Activated CD8-positive, alpha-beta memory T cell treated with anti-CD3 and anti-CD28 coated beads, Interleukin-2, amount 50 U/mL, for 24 hours (primary cell): ENCODE results near the gene PMEPA1.

Experiments used
- DNase-seq: peaks from one replicate; pipeline ENCODE4 v3.0.0-alpha.2; 2020; ENCODE audit errors: extremely low read depth

Gene PMEPA1

GRCh38 chr20:57711826-57712225 lies 2.0 kb upstream of the PMEPA1 start:
- no peak for DNase-seq

- DNase-seq: no peak
Measured at GRCh38 chr20:57711311-57711712, 1.5 kb upstream of the PMEPA1 start.

GRCh38 chr20:57710841-57711240 lies 1.0 kb upstream of the PMEPA1 start:
- no peak for DNase-seq

- no peak for DNase-seq
Measured at GRCh38 chr20:57708694-57709673, 831 bp downstream of the PMEPA1 start.

GRCh38 chr20:57707849-57708693 lies 1.7 kb downstream of the PMEPA1 start:
- no peak for DNase-seq

- no peak for DNase-seq
Measured at GRCh38 chr20:57707320-57707719, 2.5 kb downstream of the PMEPA1 start.

- DNase-seq: no peak
Measured at GRCh38 chr20:57705127-57705899, 4.5 kb downstream of the PMEPA1 start.

GRCh38 chr20:57704245-57704644 lies 5.6 kb downstream of the PMEPA1 start:
- no peak for DNase-seq

- DNase-seq: no peak
Measured at GRCh38 chr20:57703013-57703412, 6.8 kb downstream of the PMEPA1 start.

- no peak for DNase-seq
Measured at GRCh38 chr20:57702521-57702920, 7.3 kb downstream of the PMEPA1 start.

- no peak for DNase-seq
Measured at GRCh38 chr20:57702091-57702490, 7.7 kb downstream of the PMEPA1 start.

- DNase-seq: no peak
Measured at GRCh38 chr20:57701651-57702050, 8.2 kb downstream of the PMEPA1 start.

GRCh38 chr20:57701090-57701489 lies 8.7 kb downstream of the PMEPA1 start:
- DNase-seq: no peak

- DNase-seq: no peak
Measured at GRCh38 chr20:57699395-57699794, 10.4 kb downstream of the PMEPA1 start.

GRCh38 chr20:57698867-57699275 lies 10.9 kb downstream of the PMEPA1 start:
- no peak for DNase-seq

- DNase-seq: peak; percentile 49
Measured at GRCh38 chr20:57698116-57698866, 11.5 kb downstream of the PMEPA1 start.

GRCh38 chr20:57697543-57697942 lies 12.3 kb downstream of the PMEPA1 start:
- no peak for DNase-seq

- DNase-seq: no peak
Measured at GRCh38 chr20:57696401-57696961, 13.3 kb downstream of the PMEPA1 start.

GRCh38 chr20:57695940-57696339 lies 13.9 kb downstream of the PMEPA1 start:
- DNase-seq: no peak

- no peak for DNase-seq
Measured at GRCh38 chr20:57695012-57695411, 14.8 kb downstream of the PMEPA1 start.

- no peak for DNase-seq
Measured at GRCh38 chr20:57694481-57694880, 15.3 kb downstream of the PMEPA1 start.
